ENCODE measurements around the gene CEP89. TPM values are rescaled to one million over a fixed set of nuclear protein-coding genes. Genes with fewer than 3 reads are reported as not detected.
"Not testable (repeated sequence)": the region's sequence is repeated elsewhere in the genome, so short reads cannot be mapped to it uniquely, and the experiment has no call there.

The CEP89 gene
- total and polyA plus RNA-seq, 2 donors (not counting 1 experiment from before 2014, with no cell fraction given) = 6.3 to 13.8 TPM

- Histone ChIP-seq H3K27me3 (ENCODE audit: control insufficient read depth, insufficient read depth, low read length) (no peaks in the 10 kb centered on the region), H3K79me2 (ENCODE audit: control insufficient read depth, insufficient read depth, low read length) (no peaks in the 10 kb centered on the region), H2AFZ (ENCODE audit: low read length) (no peak overlapping the region), H3K36me3 (ENCODE audit: control insufficient read depth, insufficient read depth, low read length) (no peaks in the 10 kb centered on the region), H3K9ac (ENCODE audit: insufficient read depth, low read length) (no peak overlapping the region), H3K27ac (ENCODE audit: insufficient read depth, low read length) (no peak overlapping the region), H4K20me1 (ENCODE audit: control insufficient read depth, extremely low read depth, insufficient read depth, low read length) (no peaks in the 10 kb centered on the region), H3K9me3 (ENCODE audit: control insufficient read depth, insufficient read depth, low read depth, low read length) (no peaks in the 10 kb centered on the region), H3K4me1 (ENCODE audit: control insufficient read depth, extremely low read depth, insufficient read depth, low read length) (no peaks in the 10 kb centered on the region), H3K4me3 (replicated peaks in 1 of 4; ENCODE audit: control extremely low read depth in 1 of 4, insufficient read depth in 1 of 4, low read depth in 3 of 4, low read length in 4 of 4) (no peak overlapping the region), H3K4me2 (ENCODE audit: extremely low read depth, insufficient read depth, low read length) (no peak overlapping the region)
- TF ChIP-seq CTCF (conservative IDR thresholded peaks at IDR 0.05 in 1 of 2, IDR thresholded peaks at IDR 0.05 in 1 of 2; ENCODE audit: low read depth in 1 of 2, low read length in 2 of 2) = no peak
- no peak for TF ChIP-seq EZH2 (IDR thresholded peaks at IDR 0.05; ENCODE audit: low read length, missing control alignments)
- DNase-seq (ENCODE audit: low read depth in 2 of 2) = no peak
Measured at GRCh38 chr19:32868206-32868950, 103.4 kb downstream of the CEP89 start.

GRCh38 chr19:32867436-32867835 is 104.3 kb downstream of the CEP89 start:
- H2AFZ ChIP-seq (ENCODE audit: low read length); DNase-seq (ENCODE audit: low read depth in 2 of 2); H3K4me3 ChIP-seq (replicated peaks in 1 of 4; ENCODE audit: control extremely low read depth in 1 of 4, insufficient read depth in 1 of 4, low read depth in 3 of 4, low read length in 4 of 4); H3K4me2 ChIP-seq (ENCODE audit: extremely low read depth, insufficient read depth, low read length); H3K9ac ChIP-seq (ENCODE audit: insufficient read depth, low read length); H3K79me2 ChIP-seq (ENCODE audit: control insufficient read depth, insufficient read depth, low read length); H3K27ac ChIP-seq (ENCODE audit: insufficient read depth, low read length); H3K36me3 ChIP-seq (ENCODE audit: control insufficient read depth, insufficient read depth, low read length); H3K9me3 ChIP-seq (ENCODE audit: control insufficient read depth, insufficient read depth, low read depth, low read length); H3K27me3 ChIP-seq (ENCODE audit: control insufficient read depth, insufficient read depth, low read length); H4K20me1 ChIP-seq (ENCODE audit: control insufficient read depth, extremely low read depth, insufficient read depth, low read length); H3K4me1 ChIP-seq (ENCODE audit: control insufficient read depth, extremely low read depth, insufficient read depth, low read length): not testable (repeated sequence)

GRCh38 chr19:32866564-32867265 is 105.0 kb downstream of the CEP89 start:
- Histone ChIP-seq H3K4me3 (replicated peaks in 1 of 4; ENCODE audit: control extremely low read depth in 1 of 4, insufficient read depth in 1 of 4, low read depth in 3 of 4, low read length in 4 of 4) (no peak overlapping the region), H3K27me3 (ENCODE audit: control insufficient read depth, insufficient read depth, low read length) (no peaks in the 10 kb centered on the region), H3K9ac (ENCODE audit: insufficient read depth, low read length) (no peak overlapping the region), H2AFZ (ENCODE audit: low read length) (no peak overlapping the region), H3K4me1 (ENCODE audit: control insufficient read depth, extremely low read depth, insufficient read depth, low read length) (no peaks in the 10 kb centered on the region), H3K36me3 (ENCODE audit: control insufficient read depth, insufficient read depth, low read length) (no peaks in the 10 kb centered on the region), H3K4me2 (ENCODE audit: extremely low read depth, insufficient read depth, low read length) (no peak overlapping the region), H4K20me1 (ENCODE audit: control insufficient read depth, extremely low read depth, insufficient read depth, low read length) (no peaks in the 10 kb centered on the region), H3K27ac (ENCODE audit: insufficient read depth, low read length) (no peak overlapping the region), H3K79me2 (ENCODE audit: control insufficient read depth, insufficient read depth, low read length) (no peaks in the 10 kb centered on the region), H3K9me3 (ENCODE audit: control insufficient read depth, insufficient read depth, low read depth, low read length) (no peaks in the 10 kb centered on the region)
- DNase-seq (ENCODE audit: low read depth in 2 of 2) = no peak
- no peak for TF ChIP-seq EZH2 (IDR thresholded peaks at IDR 0.05; ENCODE audit: low read length, missing control alignments)
- TF ChIP-seq CTCF (conservative IDR thresholded peaks at IDR 0.05 in 1 of 2, IDR thresholded peaks at IDR 0.05 in 1 of 2; ENCODE audit: low read depth in 1 of 2, low read length in 2 of 2) = no peak
